Neutrophil (primary cell): ENCODE results near the gene REEP1.
"Not testable (repeated sequence)": the region's sequence is repeated elsewhere in the genome, so short reads cannot be mapped to it uniquely, and the experiment has no call there.

Source experiments
- H3K27ac ChIP-seq: fragments of 200-600 bp; sonication (generic); 2 replicates; pipeline ENCODE4 v1.5.1; 2016; ENCODE audit warnings: mild to moderate bottlenecking, moderate library complexity
- H3K27me3 ChIP-seq: fragments of 200-600 bp; sonication (generic); 2 replicates; pipeline ENCODE4 v1.6.0; 2016; ENCODE audit warnings: mild to moderate bottlenecking
- H3K36me3 ChIP-seq: fragments of 200-600 bp; sonication (generic); 2 replicates; pipeline ENCODE4 v1.5.1; 2017
- H3K4me1 ChIP-seq, 2 experiments: fragments of 200-600 bp in 1 of 2; sonication (generic) in 1 of 2; 1 replicate in 1 of 2; 2 replicates in 1 of 2; pipeline versions ENCODE4 v1.5.1 to v1.6.1; 2013 to 2016; ENCODE audit warnings: low read depth in 1 of 2, low read length in 1 of 2, mild to moderate bottlenecking in 1 of 2, moderate library complexity in 1 of 2; ENCODE audit not compliant: control insufficient read depth in 1 of 2, insufficient read depth in 1 of 2
- H3K4me3 ChIP-seq, 2 experiments: fragments of 200-600 bp in 1 of 2; sonication (generic) in 1 of 2; 1 replicate in 1 of 2; 2 replicates in 1 of 2; pipeline ENCODE4 v1.5.1; 2013 to 2016; ENCODE audit warnings: low read depth in 1 of 2, low read length in 1 of 2, mild to moderate bottlenecking in 1 of 2, moderate library complexity in 1 of 2
- H3K9me3 ChIP-seq: fragments of 200-600 bp; sonication (generic); 2 replicates; pipeline ENCODE4 v1.5.1; 2016
- CTCF ChIP-seq: fragments of 200-600 bp; sonication (generic); IDR thresholded peaks from 2 replicates; pipeline ENCODE4 v1.5.1; 2016; ENCODE audit warnings: antibody characterized with exemption

The REEP1 gene

GRCh38 chr2:86229221-86229620, 108.2 kb downstream of the REEP1 start:
- Histone ChIP-seq H3K9me3 (no peaks in the 10 kb centered on the region), H3K27me3 (no peaks in the 10 kb centered on the region), H3K36me3 (no peaks in the 10 kb centered on the region), H3K4me3 (no peak overlapping the region), H3K27ac (no peak overlapping the region), H3K4me1 (peaks cover 0 to 8% of the 10 kb centered on the region in 2 experiments)
- TF ChIP-seq CTCF = no peak

- H3K36me3 ChIP-seq, H3K27me3 ChIP-seq, H3K27ac ChIP-seq, H3K4me3 ChIP-seq, H3K4me1 ChIP-seq, H3K9me3 ChIP-seq: not testable (repeated sequence)
These were observed 108.9 kb downstream of the REEP1 start for GRCh38 chr2:86228574-86228973.

GRCh38 chr2:86227685-86228084, 109.7 kb downstream of the REEP1 start:
- peaks cover 0 to 8% of the 10 kb centered on the region in 2 experiments for H3K4me1 ChIP-seq
- no peak overlapping the region for H3K27ac ChIP-seq
- H3K27me3 ChIP-seq = no peaks in the 10 kb centered on the region
- H3K9me3 ChIP-seq = no peaks in the 10 kb centered on the region
- TF ChIP-seq CTCF = no peak
- H3K4me3 ChIP-seq = no peak overlapping the region
- H3K36me3 ChIP-seq = no peaks in the 10 kb centered on the region

GRCh38 chr2:86226636-86227520, 110.5 kb downstream of the REEP1 start:
- no peaks in the 10 kb centered on the region for H3K27me3 ChIP-seq
- no peaks in the 10 kb centered on the region for H3K9me3 ChIP-seq
- no peak overlapping the region for H3K27ac ChIP-seq
- TF ChIP-seq CTCF = no peak
- peaks cover 0 to 8% of the 10 kb centered on the region in 2 experiments for H3K4me1 ChIP-seq
- no peaks in the 10 kb centered on the region for H3K36me3 ChIP-seq
- no peak overlapping the region for H3K4me3 ChIP-seq

GRCh38 chr2:86226070-86226469, 111.4 kb downstream of the REEP1 start:
- H3K27ac ChIP-seq = no peak overlapping the region
- no peaks in the 10 kb centered on the region for H3K27me3 ChIP-seq
- H3K9me3 ChIP-seq = no peaks in the 10 kb centered on the region
- H3K4me1 ChIP-seq = peaks cover 0 to 8% of the 10 kb centered on the region in 2 experiments
- no peak for TF ChIP-seq CTCF
- H3K36me3 ChIP-seq = no peaks in the 10 kb centered on the region
- H3K4me3 ChIP-seq = no peak overlapping the region

GRCh38 chr2:86225581-86225980, 111.8 kb downstream of the REEP1 start:
- Histone ChIP-seq H3K27ac (no peak overlapping the region), H3K36me3 (no peaks in the 10 kb centered on the region), H3K4me1 (peaks cover 0 to 8% of the 10 kb centered on the region in 2 experiments), H3K9me3 (no peaks in the 10 kb centered on the region), H3K27me3 (no peaks in the 10 kb centered on the region), H3K4me3 (no peak overlapping the region)
- no peak for TF ChIP-seq CTCF
